ENCODE measurements around the gene ZGRF1. TPM values are rescaled to one million over a fixed set of nuclear protein-coding genes. Genes with fewer than 3 reads are reported as not detected.

ZGRF1 gene
- total and polyA plus RNA-seq, 10 of the 15 experiments (the other 5 are each of a cell fraction or from before 2014, with no cell fraction given) = 8.5 to 32.1 (median 20.1) TPM

DNA sequence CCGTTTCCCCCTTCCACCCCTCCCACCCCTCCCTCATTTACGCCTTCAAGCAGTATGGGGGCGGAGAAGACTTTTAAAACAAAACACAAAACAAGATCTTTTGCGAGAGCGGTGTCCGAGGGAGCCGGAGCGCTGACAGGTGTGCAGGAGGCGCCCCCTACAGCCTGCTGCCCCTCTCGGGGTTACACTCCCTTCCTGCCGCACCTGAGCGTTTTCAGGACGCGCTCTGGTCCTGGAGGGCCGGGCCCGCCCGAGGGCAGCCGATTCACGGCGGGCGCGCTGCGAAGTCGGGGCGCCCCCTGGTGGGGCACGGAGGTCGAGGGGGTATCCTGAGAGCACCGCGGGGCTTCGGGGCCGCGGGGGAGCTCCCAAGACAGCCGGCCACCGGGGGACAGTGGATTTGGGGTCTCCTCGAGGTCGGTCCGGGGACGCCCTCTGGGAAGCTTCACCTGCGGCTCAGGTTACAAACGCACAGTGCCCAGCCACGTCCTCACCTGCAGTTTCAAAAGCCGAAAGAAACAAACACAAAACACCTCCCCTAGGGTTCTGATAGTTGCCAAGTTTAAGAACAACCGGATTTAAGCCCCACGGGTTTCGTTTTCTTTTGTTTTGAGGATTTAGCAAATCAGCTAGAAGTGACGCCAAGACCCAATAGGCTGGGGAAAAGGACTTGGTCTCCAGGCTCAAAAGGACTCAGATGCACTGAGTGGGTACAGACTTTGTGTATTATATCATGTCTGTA lies 112.8 kb downstream of the ZGRF1 start:
- FAIRE-seq (peak; percentile 41), DNase-seq (ENCODE audit: low read depth, low spot score) (no peak), ATAC-seq (peak; percentile 96)
- no peaks in the 10 kb centered on the region for H3K79me2 ChIP-seq (ENCODE audit: control insufficient read depth, insufficient read depth, low read length)
- 2% methylated on average over 38 of the region's 46 CpGs for WGBS (ENCODE audit: insufficient coverage, insufficient replicate concordance, low lambda C conversion rate, missing lambda C conversion rate)
- SMC1A ChIA-PET (ENCODE audit: uncharacterized antibody, unreplicated experiment) = interaction anchor here (0.6 to 10.6 kb wide), 30 partner anchors 10 to 426 kb away, joined by 3 to 124 read pairs (median 4); no protein-coding TSS in a partner anchor
- peak overlapping the region; percentile 84 for H2AFZ ChIP-seq (ENCODE audit: control insufficient read depth, low read depth, low read length)
- peak overlapping the region; percentile 73 for H3K4me2 ChIP-seq (ENCODE audit: control insufficient read depth, insufficient read depth)
- RAD21 ChIA-PET (ENCODE audit: unreplicated experiment) = interaction anchor here (0.6 to 4.2 kb wide), 22 partner anchors 10 to 462 kb away, joined by 3 to 72 read pairs (median 4); no protein-coding TSS in a partner anchor
- H3K9me3 ChIP-seq (replicated peaks; ENCODE audit: control insufficient read depth, insufficient read depth, low read length) = no peaks in the 10 kb centered on the region; the same call in 2 of the 3 replicates
- peak overlapping the region; percentile 40 for H3K9ac ChIP-seq (ENCODE audit: control insufficient read depth, insufficient read depth, low read length)
- H3K36me3 ChIP-seq (ENCODE audit: control insufficient read depth in 2 of 2, insufficient read depth in 2 of 2, low read length in 1 of 2) = no peaks in the 10 kb centered on the region
- intact Hi-C loops (cut with micrococcal nuclease; ENCODE audit: unreplicated experiment) = loop anchor here (1.0 to 5.0 kb wide), 7 partner anchors 80 to 425 kb away; no protein-coding TSS in a partner anchor
- H4K20me1 ChIP-seq (ENCODE audit: control insufficient read depth, insufficient read depth) = no peaks in the 10 kb centered on the region
- no TSS peak for BruUV-seq (replicated peaks)
- in situ Hi-C loops (cut with MboI) = loop anchor here (5.0 kb wide), 2 partner anchors 202 to 422 kb away; no protein-coding TSS in a partner anchor
- CTCF ChIA-PET = interaction anchor here (0.6 to 13.9 kb wide), 59 partner anchors 8 to 450 kb away, joined by 3 to 221 read pairs (median 4); partner anchors contain the start of genes ALPK1 and NEUROG2
- no peaks in the 10 kb centered on the region; a peak in 2 of 4 replicates for H3K27me3 ChIP-seq (replicated peaks in 1 of 2; ENCODE audit: control insufficient read depth in 2 of 2, insufficient read depth in 2 of 2, low read length in 1 of 2)
- POLR2A ChIA-PET = interaction anchor here (0.6 to 1.3 kb wide), 2 partner anchors 8 to 196 kb away, joined by 3 read pairs; no protein-coding TSS in a partner anchor
- H3K4me1 ChIP-seq (ENCODE audit: control insufficient read depth, insufficient read depth, low read length) = peaks cover 3% of the 10 kb centered on the region
- peak overlapping the region; percentile 73; the same call in 1 of the 2 replicates for H3K4me3 ChIP-seq
- H3K27ac ChIP-seq (ENCODE audit: control insufficient read depth, insufficient read depth) = no peak overlapping the region
- TF ChIP-seq, protein P1, sequence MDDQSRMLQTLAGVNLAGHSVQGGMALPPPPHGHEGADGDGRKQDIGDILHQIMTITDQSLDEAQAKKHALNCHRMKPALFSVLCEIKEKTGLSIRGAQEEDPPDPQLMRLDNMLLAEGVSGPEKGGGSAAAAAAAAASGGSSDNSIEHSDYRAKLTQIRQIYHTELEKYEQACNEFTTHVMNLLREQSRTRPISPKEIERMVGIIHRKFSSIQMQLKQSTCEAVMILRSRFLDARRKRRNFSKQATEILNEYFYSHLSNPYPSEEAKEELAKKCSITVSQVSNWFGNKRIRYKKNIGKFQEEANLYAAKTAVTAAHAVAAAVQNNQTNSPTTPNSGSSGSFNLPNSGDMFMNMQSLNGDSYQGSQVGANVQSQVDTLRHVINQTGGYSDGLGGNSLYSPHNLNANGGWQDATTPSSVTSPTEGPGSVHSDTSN (IDR thresholded peaks at IDR 0.05; ENCODE audit: insufficient replicate concordance, low read depth, low read length) = no peak
- TF ChIP-seq ZBED1 (IDR thresholded peaks at IDR 0.05; ENCODE audit: borderline replicate concordance) = no peak
- TF ChIP-seq STAT3 (IDR thresholded peaks at IDR 0.05; ENCODE audit: low read depth, low read length) = no peak
- TF ChIP-seq HDAC6 (IDR thresholded peaks at IDR 0.05; ENCODE audit: unreplicated experiment) = no peak
- peak; percentile 40; the same call in 1 of the 2 replicates for TF ChIP-seq CBFB (IDR thresholded peaks at IDR 0.05; ENCODE audit: low read depth)
- TF ChIP-seq LARP7 (IDR thresholded peaks at IDR 0.05) = peak; percentile 74
- no peak for TF ChIP-seq NR2C1 (IDR thresholded peaks at IDR 0.05)
- TF ChIP-seq, protein P2, sequence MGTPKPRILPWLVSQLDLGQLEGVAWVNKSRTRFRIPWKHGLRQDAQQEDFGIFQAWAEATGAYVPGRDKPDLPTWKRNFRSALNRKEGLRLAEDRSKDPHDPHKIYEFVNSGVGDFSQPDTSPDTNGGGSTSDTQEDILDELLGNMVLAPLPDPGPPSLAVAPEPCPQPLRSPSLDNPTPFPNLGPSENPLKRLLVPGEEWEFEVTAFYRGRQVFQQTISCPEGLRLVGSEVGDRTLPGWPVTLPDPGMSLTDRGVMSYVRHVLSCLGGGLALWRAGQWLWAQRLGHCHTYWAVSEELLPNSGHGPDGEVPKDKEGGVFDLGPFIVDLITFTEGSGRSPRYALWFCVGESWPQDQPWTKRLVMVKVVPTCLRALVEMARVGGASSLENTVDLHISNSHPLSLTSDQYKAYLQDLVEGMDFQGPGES (IDR thresholded peaks at IDR 0.05) = no peak
- no peak for TF ChIP-seq GABPA (IDR thresholded peaks at IDR 0.05; ENCODE audit: low read depth)
- TF ChIP-seq, protein P3, sequence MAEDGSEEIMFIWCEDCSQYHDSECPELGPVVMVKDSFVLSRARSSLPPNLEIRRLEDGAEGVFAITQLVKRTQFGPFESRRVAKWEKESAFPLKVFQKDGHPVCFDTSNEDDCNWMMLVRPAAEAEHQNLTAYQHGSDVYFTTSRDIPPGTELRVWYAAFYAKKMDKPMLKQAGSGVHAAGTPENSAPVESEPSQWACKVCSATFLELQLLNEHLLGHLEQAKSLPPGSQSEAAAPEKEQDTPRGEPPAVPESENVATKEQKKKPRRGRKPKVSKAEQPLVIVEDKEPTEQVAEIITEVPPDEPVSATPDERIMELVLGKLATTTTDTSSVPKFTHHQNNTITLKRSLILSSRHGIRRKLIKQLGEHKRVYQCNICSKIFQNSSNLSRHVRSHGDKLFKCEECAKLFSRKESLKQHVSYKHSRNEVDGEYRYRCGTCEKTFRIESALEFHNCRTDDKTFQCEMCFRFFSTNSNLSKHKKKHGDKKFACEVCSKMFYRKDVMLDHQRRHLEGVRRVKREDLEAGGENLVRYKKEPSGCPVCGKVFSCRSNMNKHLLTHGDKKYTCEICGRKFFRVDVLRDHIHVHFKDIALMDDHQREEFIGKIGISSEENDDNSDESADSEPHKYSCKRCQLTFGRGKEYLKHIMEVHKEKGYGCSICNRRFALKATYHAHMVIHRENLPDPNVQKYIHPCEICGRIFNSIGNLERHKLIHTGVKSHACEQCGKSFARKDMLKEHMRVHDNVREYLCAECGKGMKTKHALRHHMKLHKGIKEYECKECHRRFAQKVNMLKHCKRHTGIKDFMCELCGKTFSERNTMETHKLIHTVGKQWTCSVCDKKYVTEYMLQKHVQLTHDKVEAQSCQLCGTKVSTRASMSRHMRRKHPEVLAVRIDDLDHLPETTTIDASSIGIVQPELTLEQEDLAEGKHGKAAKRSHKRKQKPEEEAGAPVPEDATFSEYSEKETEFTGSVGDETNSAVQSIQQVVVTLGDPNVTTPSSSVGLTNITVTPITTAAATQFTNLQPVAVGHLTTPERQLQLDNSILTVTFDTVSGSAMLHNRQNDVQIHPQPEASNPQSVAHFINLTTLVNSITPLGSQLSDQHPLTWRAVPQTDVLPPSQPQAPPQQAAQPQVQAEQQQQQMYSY (CRISPR knock-in tag; IDR thresholded peaks at IDR 0.05) = no peak
- TF ChIP-seq POLR2AphosphoS2 (IDR thresholded peaks at IDR 0.05; ENCODE audit: low read depth, low read length) = no peak
- no peak; the same call in 1 of the 2 replicates for TF ChIP-seq TCF7 (IDR thresholded peaks at IDR 0.05; ENCODE audit: borderline replicate concordance)
- TF ChIP-seq, protein P4, sequence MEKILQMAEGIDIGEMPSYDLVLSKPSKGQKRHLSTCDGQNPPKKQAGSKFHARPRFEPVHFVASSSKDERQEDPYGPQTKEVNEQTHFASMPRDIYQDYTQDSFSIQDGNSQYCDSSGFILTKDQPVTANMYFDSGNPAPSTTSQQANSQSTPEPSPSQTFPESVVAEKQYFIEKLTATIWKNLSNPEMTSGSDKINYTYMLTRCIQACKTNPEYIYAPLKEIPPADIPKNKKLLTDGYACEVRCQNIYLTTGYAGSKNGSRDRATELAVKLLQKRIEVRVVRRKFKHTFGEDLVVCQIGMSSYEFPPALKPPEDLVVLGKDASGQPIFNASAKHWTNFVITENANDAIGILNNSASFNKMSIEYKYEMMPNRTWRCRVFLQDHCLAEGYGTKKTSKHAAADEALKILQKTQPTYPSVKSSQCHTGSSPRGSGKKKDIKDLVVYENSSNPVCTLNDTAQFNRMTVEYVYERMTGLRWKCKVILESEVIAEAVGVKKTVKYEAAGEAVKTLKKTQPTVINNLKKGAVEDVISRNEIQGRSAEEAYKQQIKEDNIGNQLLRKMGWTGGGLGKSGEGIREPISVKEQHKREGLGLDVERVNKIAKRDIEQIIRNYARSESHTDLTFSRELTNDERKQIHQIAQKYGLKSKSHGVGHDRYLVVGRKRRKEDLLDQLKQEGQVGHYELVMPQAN (conservative IDR thresholded peaks at IDR 0.05) = no peak
- no peak for TF ChIP-seq NFYA (IDR thresholded peaks at IDR 0.05; ENCODE audit: borderline replicate concordance, low read depth, low read length)
- TF ChIP-seq WRNIP1 (IDR thresholded peaks at IDR 0.05; ENCODE audit: borderline replicate concordance, low read depth, low read length) = no peak

All from GM12878 (cell line).